ENCODE measurements around the gene FAM83D.
"Not testable (repeated sequence)": the region's sequence is repeated elsewhere in the genome, so short reads cannot be mapped to it uniquely, and the experiment has no call there.

FAM83D gene

GRCh38 chr20:38935967-38936407, 9.8 kb downstream of the FAM83D start:
- no peak for DNase-seq

- DNase-seq: no peak
These were observed 10.8 kb downstream of the FAM83D start for GRCh38 chr20:38937000-38937399.

GRCh38 chr20:38937978-38938473, 11.8 kb downstream of the FAM83D start:
- peak; percentile 60 for DNase-seq

- DNase-seq: no peak
These were observed 13.5 kb downstream of the FAM83D start for GRCh38 chr20:38939686-38940085.

GRCh38 chr20:38940644-38941043, 14.4 kb downstream of the FAM83D start:
- DNase-seq: no peak

GRCh38 chr20:38941726-38942389, 15.6 kb downstream of the FAM83D start:
- DNase-seq: no peak

- no peak for DNase-seq
These were observed 18.8 kb downstream of the FAM83D start for GRCh38 chr20:38945012-38945411.

- no peak for DNase-seq
These were observed 20.6 kb downstream of the FAM83D start for GRCh38 chr20:38946836-38947235.

GRCh38 chr20:38947931-38948362, 21.7 kb downstream of the FAM83D start:
- no peak for DNase-seq

GRCh38 chr20:38950254-38950653, 24.0 kb downstream of the FAM83D start:
- no peak for DNase-seq

GRCh38 chr20:38951611-38952010, 25.4 kb downstream of the FAM83D start:
- no peak for DNase-seq

- DNase-seq: no peak
These were observed 25.9 kb downstream of the FAM83D start for GRCh38 chr20:38952153-38952552.

- DNase-seq: no peak
These were observed 27.6 kb downstream of the FAM83D start for GRCh38 chr20:38953630-38954340.

GRCh38 chr20:38957235-38957876, 31.1 kb downstream of the FAM83D start:
- no peak for DNase-seq

- DNase-seq: no peak
These were observed 31.8 kb downstream of the FAM83D start for GRCh38 chr20:38957915-38958485.

- DNase-seq: not testable (repeated sequence)
These were observed 34.0 kb downstream of the FAM83D start for GRCh38 chr20:38960187-38960687.

- DNase-seq: peak; percentile 8
These were observed 35.4 kb downstream of the FAM83D start for GRCh38 chr20:38961530-38962043.

- DNase-seq: peak; percentile 87
These were observed 36.1 kb downstream of the FAM83D start, which contains the start of gene DHX35 for GRCh38 chr20:38962044-38962927. TSS of gene DHX35 (plus strand) at chr20:38962344. CDS start at chr20:38962368, 24 bp downstream.

GRCh38 chr20:38962928-38963401, 36.7 kb downstream of the FAM83D start:
- DNase-seq: no peak

GRCh38 chr20:38963745-38964144, 37.5 kb downstream of the FAM83D start:
- DNase-seq: no peak

- no peak for DNase-seq
These were observed 39.0 kb downstream of the FAM83D start for GRCh38 chr20:38965264-38965663.

GRCh38 chr20:38968090-38968489, 41.9 kb downstream of the FAM83D start:
- no peak for DNase-seq
